OCI-LY1 (cell line): ENCODE data around the gene ELAVL3.

Experiments used
- EZH2 ChIP-seq: fragments of 200-600 bp; sonication (generic), shearing (Covaris generic); IDR thresholded peaks from 2 replicates; pipeline ENCODE4 v1.8.0; 2017; ENCODE audit warnings: borderline replicate concordance, mixed run types, mild to moderate bottlenecking, antibody characterized with exemption, low read length, moderate library complexity, mixed read lengths
- TF ChIP-seq, protein P1 (sequence below): fragments of 200-600 bp; sonication (generic), shearing (Covaris generic); IDR thresholded peaks from 2 replicates; pipeline ENCODE4 v1.5.1; 2017; ENCODE audit warnings: mild to moderate bottlenecking, antibody characterized with exemption, low read length, moderate library complexity, mixed read lengths

DNA sequence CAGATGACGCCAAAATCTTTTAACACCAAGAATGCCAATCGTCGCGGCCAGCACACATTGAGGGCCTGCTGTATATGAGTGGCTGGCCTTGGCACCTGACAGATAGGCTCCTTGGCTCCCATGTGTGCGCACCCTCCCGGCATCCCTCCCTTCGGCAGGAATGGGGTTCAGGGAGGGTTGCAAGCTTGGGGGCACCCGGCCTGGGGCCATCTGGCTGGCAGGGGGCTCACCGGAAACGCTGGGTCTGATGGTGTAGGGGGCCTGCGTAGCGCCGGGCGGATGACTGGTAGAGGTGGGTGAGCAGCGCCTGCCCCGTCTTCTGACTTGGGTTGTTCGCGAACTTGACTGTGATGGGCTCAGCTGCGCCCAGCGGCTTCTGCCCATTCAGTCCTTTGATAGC, 23.0 kb downstream of the ELAVL3 start:
- TF ChIP-seq EZH2, result no peak
- TF ChIP-seq, protein P1, sequence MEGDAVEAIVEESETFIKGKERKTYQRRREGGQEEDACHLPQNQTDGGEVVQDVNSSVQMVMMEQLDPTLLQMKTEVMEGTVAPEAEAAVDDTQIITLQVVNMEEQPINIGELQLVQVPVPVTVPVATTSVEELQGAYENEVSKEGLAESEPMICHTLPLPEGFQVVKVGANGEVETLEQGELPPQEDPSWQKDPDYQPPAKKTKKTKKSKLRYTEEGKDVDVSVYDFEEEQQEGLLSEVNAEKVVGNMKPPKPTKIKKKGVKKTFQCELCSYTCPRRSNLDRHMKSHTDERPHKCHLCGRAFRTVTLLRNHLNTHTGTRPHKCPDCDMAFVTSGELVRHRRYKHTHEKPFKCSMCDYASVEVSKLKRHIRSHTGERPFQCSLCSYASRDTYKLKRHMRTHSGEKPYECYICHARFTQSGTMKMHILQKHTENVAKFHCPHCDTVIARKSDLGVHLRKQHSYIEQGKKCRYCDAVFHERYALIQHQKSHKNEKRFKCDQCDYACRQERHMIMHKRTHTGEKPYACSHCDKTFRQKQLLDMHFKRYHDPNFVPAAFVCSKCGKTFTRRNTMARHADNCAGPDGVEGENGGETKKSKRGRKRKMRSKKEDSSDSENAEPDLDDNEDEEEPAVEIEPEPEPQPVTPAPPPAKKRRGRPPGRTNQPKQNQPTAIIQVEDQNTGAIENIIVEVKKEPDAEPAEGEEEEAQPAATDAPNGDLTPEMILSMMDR, result no peak
